LNCaP clone FGC (cell line): ENCODE data around the gene SFSWAP.
"Not testable (repeated sequence)": the region's sequence is repeated elsewhere in the genome, so short reads cannot be mapped to it uniquely, and the experiment has no call there.

Experiments
- DNase-seq: peaks from one replicate; pipeline ENCODE4 v3.0.0-alpha.2; 2011; ENCODE audit warnings: low read depth
- H3K4me3 ChIP-seq: 2 replicates; pipeline ENCODE4 v1.5.1; 2011; ENCODE audit warnings: mild to moderate bottlenecking, low read depth, low read length, control low read depth
- TF ChIP-seq, protein P1 (sequence below): IDR thresholded peaks from 2 replicates; pipeline ENCODE4 v1.5.1; 2012; ENCODE audit warnings: mild to moderate bottlenecking; ENCODE audit not compliant: control insufficient read depth, insufficient read depth; ENCODE audit errors: extremely low read depth

The SFSWAP gene

DNA sequence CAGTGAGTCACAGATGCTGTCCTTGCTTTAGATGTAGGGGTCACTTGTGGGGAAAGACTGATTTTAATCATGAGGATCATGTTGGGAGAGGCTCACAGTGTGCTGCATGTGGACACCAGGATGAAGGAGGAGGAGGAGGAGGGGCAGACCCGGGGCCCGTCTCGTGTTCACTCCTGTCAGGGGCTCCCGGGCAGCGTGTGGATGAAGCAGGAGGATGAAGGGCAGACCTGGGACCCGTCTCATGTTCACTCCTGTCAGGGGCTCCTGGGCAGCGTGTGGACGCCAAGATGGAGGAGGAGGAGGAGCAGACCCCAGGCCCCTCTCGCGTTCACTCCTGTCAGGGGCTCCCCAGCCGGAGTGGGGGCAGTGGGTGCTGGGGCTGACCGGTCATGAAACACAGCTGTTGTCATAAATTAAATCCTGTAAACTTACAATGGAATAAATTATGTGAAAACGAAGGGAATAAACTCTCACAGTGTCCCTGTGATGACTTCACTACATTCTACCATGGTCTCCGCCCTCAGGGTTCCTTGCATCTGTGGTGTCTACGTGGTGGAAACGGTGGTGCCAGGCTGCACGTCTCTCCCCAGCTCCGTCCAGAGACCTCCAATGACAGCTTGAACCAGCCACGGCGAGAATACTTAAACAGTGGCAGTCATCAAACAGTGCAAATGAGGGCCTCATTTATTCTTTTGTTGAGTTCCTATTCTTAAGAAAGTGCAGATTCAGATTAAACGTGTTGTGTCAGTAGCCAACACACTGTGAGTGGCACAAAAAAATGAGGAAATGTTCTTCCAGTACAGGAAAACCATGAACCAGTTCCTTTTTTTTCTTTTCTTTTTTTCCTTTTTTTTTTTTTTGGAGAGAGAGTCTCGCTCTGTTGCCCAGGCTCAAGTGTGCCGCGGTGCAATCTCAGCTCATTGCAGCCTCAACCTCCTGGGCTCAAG is 37.7 kb upstream of the SFSWAP start:
- no peak for DNase-seq
- TF ChIP-seq, protein P1, sequence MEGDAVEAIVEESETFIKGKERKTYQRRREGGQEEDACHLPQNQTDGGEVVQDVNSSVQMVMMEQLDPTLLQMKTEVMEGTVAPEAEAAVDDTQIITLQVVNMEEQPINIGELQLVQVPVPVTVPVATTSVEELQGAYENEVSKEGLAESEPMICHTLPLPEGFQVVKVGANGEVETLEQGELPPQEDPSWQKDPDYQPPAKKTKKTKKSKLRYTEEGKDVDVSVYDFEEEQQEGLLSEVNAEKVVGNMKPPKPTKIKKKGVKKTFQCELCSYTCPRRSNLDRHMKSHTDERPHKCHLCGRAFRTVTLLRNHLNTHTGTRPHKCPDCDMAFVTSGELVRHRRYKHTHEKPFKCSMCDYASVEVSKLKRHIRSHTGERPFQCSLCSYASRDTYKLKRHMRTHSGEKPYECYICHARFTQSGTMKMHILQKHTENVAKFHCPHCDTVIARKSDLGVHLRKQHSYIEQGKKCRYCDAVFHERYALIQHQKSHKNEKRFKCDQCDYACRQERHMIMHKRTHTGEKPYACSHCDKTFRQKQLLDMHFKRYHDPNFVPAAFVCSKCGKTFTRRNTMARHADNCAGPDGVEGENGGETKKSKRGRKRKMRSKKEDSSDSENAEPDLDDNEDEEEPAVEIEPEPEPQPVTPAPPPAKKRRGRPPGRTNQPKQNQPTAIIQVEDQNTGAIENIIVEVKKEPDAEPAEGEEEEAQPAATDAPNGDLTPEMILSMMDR, result no peak

DNA sequence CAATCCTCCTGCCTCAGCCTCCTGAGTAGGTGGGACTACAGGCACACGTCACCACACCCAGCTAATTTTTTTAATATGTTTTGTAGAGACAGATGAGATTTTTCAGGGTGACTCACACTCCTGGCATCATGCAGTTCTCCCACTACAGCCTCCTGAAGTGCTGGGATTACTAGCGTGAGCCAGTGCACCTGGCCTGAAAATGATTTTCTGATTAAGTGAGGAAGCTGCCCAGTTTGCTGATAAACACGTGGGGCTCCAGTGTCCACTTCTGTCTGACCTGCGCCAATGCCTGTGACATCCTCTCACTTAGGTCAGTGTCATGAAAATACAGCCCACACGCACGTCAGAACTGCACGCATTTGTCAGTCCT is 37.0 kb upstream of the SFSWAP start:
- no peak overlapping the region for H3K4me3 ChIP-seq
- TF ChIP-seq, protein P1, result no peak
- no peak for DNase-seq

More for the DNA sequence above, 37.7 kb upstream of the SFSWAP start:
- no peak overlapping the region for H3K4me3 ChIP-seq

DNA sequence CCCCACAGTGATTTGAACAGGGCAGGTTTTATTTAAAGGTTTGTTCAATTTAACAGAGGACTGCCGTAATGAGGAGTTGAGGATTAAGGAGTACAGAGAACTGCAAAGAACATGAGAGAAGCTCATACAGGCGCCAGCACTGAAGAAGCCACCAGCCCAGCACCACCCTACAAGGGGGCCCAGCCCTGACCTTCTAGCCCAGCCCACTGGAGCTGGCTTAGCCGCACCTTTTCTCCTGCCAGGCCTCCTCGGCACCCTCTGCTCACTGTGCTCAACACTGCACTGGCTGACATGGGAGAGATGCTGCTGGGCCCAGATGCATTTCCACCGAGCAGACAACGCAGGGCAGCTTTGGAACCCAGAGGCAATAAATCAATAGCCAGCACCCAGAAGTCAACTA is 36.5 kb upstream of the SFSWAP start:
- TF ChIP-seq, protein P1, result no peak
- H3K4me3 ChIP-seq, result no peak overlapping the region
- DNase-seq, result no peak

DNA sequence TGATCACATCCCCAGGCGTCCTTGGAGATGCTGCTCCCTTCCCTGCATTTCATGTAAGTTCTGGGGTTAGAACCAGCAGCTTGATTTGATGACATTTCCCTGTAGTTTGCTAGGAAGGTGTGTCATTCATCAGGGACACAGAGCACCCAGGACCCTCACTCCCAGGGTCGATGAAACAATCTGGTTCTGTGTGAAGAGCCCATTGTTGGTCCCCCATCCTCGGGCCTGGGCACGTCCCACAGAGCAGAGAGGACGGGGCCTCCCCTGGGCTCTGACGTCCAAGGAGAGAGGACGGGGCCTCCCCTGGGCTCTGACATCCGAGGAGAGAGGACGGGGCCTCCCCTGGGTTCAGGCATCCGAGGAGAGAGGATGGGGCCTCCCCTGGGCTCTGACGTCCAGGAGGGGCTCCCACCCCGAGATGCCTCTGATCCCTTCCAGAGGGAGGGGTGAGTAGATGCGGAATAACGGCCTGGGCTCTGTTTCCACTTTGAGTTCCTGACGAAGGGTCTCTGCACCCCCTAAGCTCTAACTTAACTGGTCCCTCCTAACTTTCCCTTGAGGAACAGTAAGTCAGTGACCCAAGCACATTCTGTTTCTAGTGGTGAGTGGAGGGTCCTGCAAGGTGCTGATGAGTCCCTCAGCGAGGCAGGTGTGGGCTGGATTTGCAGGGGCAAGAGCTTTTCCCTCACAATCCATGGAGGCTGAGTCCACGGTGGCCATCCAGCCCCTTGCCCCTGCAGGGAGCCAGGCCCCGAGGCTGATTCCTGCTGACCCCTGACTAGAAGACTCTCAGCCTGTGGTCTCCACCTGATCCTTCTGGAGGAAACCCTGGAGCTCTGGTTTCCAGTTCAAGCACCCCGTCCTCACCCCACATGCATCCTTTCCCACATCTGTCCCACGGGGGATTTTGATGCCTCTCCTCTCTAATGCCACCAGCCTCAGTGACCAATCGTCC is 35.5 kb upstream of the SFSWAP start:
- no peak overlapping the region for H3K4me3 ChIP-seq
- no peak for DNase-seq
- TF ChIP-seq, protein P1, result no peak

DNA sequence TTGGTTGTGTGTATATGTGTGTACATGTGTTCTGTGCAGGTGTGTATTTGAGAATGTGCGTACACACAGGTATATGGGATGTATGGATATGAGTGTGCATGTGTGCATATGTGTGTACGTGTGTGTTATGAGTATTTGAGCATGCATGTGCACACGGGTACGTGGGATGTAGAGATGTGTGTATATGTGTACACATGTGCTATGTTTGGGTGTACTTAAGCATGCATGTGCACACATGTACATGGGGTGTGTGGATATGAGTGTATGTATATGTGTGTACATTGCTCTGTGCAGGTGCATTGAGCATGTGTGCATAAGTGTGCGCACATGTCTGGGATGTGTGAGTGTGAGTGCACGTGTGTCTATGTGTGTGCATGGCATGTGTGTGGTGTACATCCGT is 34.3 kb upstream of the SFSWAP start:
- TF ChIP-seq, protein P1, result no peak
- DNase-seq, result no peak
- no peak overlapping the region for H3K4me3 ChIP-seq

DNA sequence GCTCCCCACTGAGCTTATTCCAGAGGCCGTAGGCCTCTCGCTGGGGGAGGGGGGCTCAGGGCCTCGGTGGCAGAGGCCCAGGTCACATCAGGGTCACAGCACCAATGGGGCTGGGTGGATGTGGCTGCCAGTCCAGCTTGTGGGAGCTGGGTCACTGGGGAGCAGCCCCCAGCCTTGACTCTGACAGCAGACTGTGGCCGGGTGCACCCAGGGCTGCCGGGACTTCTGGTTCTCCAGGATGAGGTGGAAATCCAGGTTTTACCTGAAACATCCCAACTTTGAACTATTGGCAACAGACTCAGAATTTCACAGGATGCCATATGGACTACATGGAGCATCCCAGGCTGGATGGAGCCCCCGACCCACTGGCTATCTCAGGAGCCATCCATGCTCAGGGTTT is 33.8 kb upstream of the SFSWAP start:
- not testable (repeated sequence) for H3K4me3 ChIP-seq, DNase-seq

DNA sequence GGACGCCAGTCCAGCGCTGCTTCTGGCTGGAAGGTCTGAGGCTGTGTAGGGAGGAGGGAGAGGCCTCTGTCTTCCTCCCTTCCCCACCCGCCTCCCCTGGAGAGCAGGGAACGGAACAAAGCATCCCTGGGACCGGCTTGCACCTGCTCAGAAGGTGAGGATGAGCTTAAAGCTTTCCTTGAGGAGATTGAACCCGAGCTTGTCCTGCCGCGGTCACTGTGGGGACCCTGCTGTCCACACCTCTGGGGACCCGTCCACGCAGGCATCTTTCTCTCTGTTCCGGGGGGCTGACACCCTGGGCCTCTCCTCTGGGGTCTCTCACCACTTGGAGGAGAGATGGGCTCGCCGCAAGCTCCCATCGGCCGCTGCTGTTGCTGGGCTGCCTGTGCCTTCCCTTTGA is 33.2 kb upstream of the SFSWAP start:
- H3K4me3 ChIP-seq, result no peak overlapping the region
- DNase-seq, result no peak
- TF ChIP-seq, protein P1, result no peak

DNA sequence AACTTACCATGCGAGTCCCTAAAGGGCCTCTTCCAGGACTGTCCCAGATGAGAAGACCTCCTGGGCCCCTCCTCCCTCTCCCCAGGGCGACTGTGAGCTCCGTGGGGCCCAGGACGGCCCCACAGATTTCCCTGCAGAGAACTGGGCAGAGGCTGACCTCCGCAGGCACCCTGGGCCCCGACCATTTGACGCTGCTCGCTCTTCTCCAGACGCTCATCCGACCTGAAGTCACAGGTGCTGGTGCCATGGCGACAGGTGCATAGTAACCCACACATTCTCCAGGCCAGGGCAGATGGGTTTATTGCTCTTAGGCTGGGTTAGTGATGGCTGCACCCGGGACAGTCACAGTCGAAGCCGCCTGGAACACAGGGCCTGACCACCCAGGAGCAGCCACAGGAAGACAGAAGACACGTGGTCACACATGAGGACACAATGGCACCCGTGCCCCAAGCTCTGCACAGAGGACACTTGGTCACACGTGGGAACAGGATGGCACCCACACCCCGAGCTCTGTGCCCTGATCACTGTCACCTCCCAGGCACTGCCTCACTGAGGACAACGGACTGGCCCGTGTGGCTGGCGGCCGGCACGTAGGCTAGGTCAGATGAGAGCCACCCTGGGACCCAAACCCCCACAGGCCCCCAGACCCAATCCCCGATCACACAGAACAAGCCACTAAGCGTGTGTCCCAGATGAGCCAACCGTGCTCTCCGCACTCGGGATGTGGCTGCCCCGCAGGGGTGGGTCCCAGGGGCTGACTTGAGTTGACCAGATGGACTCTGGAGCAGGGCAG is 32.3 kb upstream of the SFSWAP start:
- not testable (repeated sequence) for DNase-seq, H3K4me3 ChIP-seq

DNA sequence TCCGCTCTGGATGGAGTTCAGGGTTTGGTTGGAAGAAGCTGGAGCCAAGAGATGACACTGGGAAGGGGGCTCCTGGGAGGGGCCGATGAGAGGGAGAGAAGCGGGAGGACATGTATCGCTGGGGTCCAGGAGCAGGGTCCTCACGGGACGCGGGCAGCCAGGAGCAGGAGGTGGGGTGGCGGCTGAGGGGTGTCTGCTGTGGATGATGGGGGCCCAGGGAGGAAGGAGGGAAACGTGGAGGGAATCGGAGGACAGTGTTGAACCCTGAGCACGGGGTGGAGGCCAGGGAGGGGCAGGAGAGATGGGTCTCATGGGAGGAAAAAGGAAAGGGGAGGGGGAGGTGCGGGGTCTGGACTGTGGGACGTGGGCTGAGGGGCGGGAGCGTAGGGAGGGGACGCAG is 31.7 kb upstream of the SFSWAP start:
- not testable (repeated sequence) for DNase-seq, H3K4me3 ChIP-seq

DNA sequence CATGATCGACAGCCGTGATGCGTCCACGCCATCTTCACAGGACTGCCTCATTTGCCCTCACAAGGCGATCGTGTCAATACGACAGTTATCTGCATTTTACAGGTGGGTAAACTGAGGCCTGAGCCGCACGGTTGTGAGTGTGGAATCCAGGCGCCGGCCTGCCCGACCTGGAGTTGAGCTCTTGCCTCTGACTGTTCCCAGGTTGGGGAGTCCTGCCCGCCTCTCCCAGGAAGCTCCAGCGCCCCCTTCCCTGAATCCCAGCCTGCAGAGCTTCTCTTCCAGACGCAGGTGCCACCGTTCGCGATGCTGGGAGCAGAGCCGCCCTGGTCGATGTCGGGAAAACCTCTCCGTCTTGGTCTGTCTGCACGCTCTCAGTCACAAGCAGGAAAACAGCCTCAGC is 31.1 kb upstream of the SFSWAP start:
- not testable (repeated sequence) for DNase-seq, H3K4me3 ChIP-seq
